Measurements from ENCODE around the gene DEPP1.

The DEPP1 gene

GRCh38 chr10:44993922-44994751 is 15.5 kb upstream of the DEPP1 start:
- in situ Hi-C loops (cut with MboI; ENCODE audit: low sequenced_read_pairs), result no loop called here

- in situ Hi-C loops (cut with MboI; ENCODE audit: low sequenced_read_pairs), result no loop called here
Measured at GRCh38 chr10:44993226-44993921, 14.8 kb upstream of the DEPP1 start.

- in situ Hi-C loops (cut with MboI; ENCODE audit: low sequenced_read_pairs), result no loop called here
Measured at GRCh38 chr10:44992732-44993225, 14.2 kb upstream of the DEPP1 start.

- in situ Hi-C loops (cut with MboI; ENCODE audit: low sequenced_read_pairs), result no loop called here
Measured at GRCh38 chr10:44992070-44992731, 13.6 kb upstream of the DEPP1 start.

GRCh38 chr10:44991571-44991970 is 13.0 kb upstream of the DEPP1 start:
- in situ Hi-C loops (cut with MboI; ENCODE audit: low sequenced_read_pairs), result no loop called here

- in situ Hi-C loops (cut with MboI; ENCODE audit: low sequenced_read_pairs), result no loop called here
Measured at GRCh38 chr10:44990965-44991364, 12.4 kb upstream of the DEPP1 start.

- in situ Hi-C loops (cut with MboI; ENCODE audit: low sequenced_read_pairs), result no loop called here
Measured at GRCh38 chr10:44990302-44990655, 11.7 kb upstream of the DEPP1 start.

GRCh38 chr10:44989597-44990301 is 11.1 kb upstream of the DEPP1 start:
- in situ Hi-C loops (cut with MboI; ENCODE audit: low sequenced_read_pairs), result no loop called here

- in situ Hi-C loops (cut with MboI; ENCODE audit: low sequenced_read_pairs), result no loop called here
Measured at GRCh38 chr10:44988957-44989585, 10.5 kb upstream of the DEPP1 start.

- in situ Hi-C loops (cut with MboI; ENCODE audit: low sequenced_read_pairs), result no loop called here
Measured at GRCh38 chr10:44986670-44987069, 8.1 kb upstream of the DEPP1 start.

- in situ Hi-C loops (cut with MboI; ENCODE audit: low sequenced_read_pairs), result no loop called here
Measured at GRCh38 chr10:44986179-44986578, 7.6 kb upstream of the DEPP1 start.

- in situ Hi-C loops (cut with MboI; ENCODE audit: low sequenced_read_pairs), result no loop called here
Measured at GRCh38 chr10:44985175-44985681, 6.6 kb upstream of the DEPP1 start.

GRCh38 chr10:44984671-44985101 is 6.1 kb upstream of the DEPP1 start:
- in situ Hi-C loops (cut with MboI; ENCODE audit: low sequenced_read_pairs), result no loop called here

GRCh38 chr10:44983895-44984278 is 5.3 kb upstream of the DEPP1 start:
- in situ Hi-C loops (cut with MboI; ENCODE audit: low sequenced_read_pairs), result no loop called here

GRCh38 chr10:44983066-44983894 is 4.7 kb upstream of the DEPP1 start:
- in situ Hi-C loops (cut with MboI; ENCODE audit: low sequenced_read_pairs), result no loop called here

GRCh38 chr10:44982496-44982895 is 3.9 kb upstream of the DEPP1 start:
- in situ Hi-C loops (cut with MboI; ENCODE audit: low sequenced_read_pairs), result no loop called here

- in situ Hi-C loops (cut with MboI; ENCODE audit: low sequenced_read_pairs), result no loop called here
Measured at GRCh38 chr10:44982114-44982460, 3.5 kb upstream of the DEPP1 start.

GRCh38 chr10:44981172-44982113 is 2.8 kb upstream of the DEPP1 start:
- in situ Hi-C loops (cut with MboI; ENCODE audit: low sequenced_read_pairs), result no loop called here

Data from HL-60/S4 (cell line).